ENCODE measurements around the gene HDLBP.

HDLBP gene

GRCh38 chr2:241315879-241316631 is 583 bp upstream of the HDLBP start, which contains the start of gene SEPTIN2:
Gene SEPTIN2 (plus strand): TSS chr2:241315925. CDS start chr2:241324233, 8,308 bp downstream.
- no peak for TF ChIP-seq CTCF (IDR thresholded peaks at IDR 0.05; ENCODE audit: control extremely low read depth, extremely low read depth, low read depth, missing control alignments)
- DNase-seq (ENCODE audit: extremely low spot score), result no peak
- POLR2A ChIA-PET, result interaction anchor here (1.7 to 2.3 kb wide), 2 partner anchors 13 to 22 kb away, joined by 10 read pairs; no protein-coding TSS in a partner anchor
- CTCF ChIA-PET, result interaction anchor here (0.6 to 1.5 kb wide), 4 partner anchors 8 to 35 kb away, joined by 3 to 4 read pairs (median 3); no protein-coding TSS in a partner anchor

DNA sequence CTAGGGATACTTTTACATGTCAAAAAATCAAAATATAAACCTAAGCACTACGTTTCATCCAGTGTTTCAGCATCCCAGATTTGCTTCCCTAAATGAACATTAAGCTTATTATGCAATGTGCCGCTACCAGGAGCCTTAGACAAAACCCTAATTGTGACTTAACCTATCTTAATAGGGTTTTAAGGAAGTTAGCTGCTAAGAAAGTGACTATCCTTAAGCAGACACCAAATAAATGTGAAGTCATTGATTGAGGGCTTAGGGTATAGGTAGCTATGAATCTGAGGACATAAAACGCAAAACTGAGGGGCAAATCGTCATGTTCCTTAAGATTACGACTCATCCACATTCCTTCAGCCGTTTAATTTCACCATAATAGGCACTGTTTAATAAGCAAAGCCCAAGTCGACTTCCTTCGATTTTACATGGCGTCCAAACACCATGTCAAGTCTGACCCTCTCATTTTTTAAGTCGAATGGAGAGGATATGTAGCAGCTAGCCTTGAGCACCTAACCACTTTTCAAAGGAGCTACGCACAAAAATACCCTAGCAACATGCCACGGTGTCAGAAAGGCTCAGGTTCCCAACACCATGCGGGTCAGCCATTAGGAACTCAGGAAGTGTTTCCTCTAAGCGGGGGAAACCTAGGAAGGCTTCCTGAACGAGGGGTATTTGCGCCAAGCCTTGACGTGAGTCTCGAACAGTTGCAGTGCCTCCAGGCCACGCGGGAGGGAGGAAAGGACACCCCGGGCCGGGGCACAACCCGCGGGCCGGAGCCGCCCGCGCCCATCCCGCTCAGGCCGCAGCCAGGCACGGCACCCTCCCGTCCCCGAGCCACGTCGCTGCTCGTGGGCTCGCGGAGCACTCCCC is 1.0 kb downstream of the HDLBP start:
- CTCF ChIA-PET, result interaction anchor here (1.3 to 2.2 kb wide), 9 partner anchors 8 to 36 kb away, joined by 3 to 13 read pairs (median 6); no protein-coding TSS in a partner anchor
- TF ChIP-seq CTCF (IDR thresholded peaks at IDR 0.05; ENCODE audit: control extremely low read depth, extremely low read depth, low read depth, missing control alignments), result no peak
- no peak for DNase-seq (ENCODE audit: extremely low spot score)
- POLR2A ChIA-PET, result interaction anchor here (0.7 to 2.5 kb wide), 9 partner anchors 9 to 46 kb away, joined by 3 to 19 read pairs (median 4); no protein-coding TSS in a partner anchor

- ChIA-PET CTCF (interaction anchor here (1.3 to 2.2 kb wide), 7 partner anchors 9 to 39 kb away, joined by 3 to 13 read pairs (median 6); no protein-coding TSS in a partner anchor), POLR2A (interaction anchor here (2.3 to 2.5 kb wide), 2 partner anchors 8 to 20 kb away, joined by 10 to 19 read pairs; no protein-coding TSS in a partner anchor)
- TF ChIP-seq CTCF (IDR thresholded peaks at IDR 0.05; ENCODE audit: control extremely low read depth, extremely low read depth, low read depth, missing control alignments), result no peak
Observed at GRCh38 chr2:241313543-241314095, 1.9 kb downstream of the HDLBP start.

DNA sequence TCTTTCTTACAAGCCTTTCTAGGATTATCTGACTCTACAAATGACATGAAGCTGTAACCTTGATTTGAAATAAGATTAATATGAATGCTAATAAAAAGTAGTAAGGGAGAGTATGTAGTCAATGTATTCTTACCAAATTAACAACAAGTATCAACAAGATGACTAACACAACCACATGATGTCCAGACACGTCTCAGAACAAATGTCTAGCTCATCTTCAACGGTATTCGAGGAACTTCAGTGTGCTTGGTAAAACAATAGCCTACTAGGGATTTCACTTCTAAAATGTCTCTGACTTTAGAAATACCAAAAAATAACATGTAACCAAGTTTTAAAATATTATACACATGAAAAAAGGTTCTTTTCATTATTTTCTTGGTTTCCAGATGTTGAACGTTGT is 3.4 kb downstream of the HDLBP start:
- TF ChIP-seq CTCF (IDR thresholded peaks at IDR 0.05; ENCODE audit: control extremely low read depth, extremely low read depth, low read depth, missing control alignments), result no peak
- CTCF ChIA-PET, result interaction anchor here (0.8 to 1.7 kb wide), 2 partner anchors 24 to 37 kb away, joined by 3 read pairs; no protein-coding TSS in a partner anchor
- POLR2A ChIA-PET, result no interaction called here
- DNase-seq (ENCODE audit: extremely low spot score), result no peak

More at GRCh38 chr2:241313543-241314095, 1.9 kb downstream of the HDLBP start:
- DNase-seq (ENCODE audit: extremely low spot score), result no peak

DNA sequence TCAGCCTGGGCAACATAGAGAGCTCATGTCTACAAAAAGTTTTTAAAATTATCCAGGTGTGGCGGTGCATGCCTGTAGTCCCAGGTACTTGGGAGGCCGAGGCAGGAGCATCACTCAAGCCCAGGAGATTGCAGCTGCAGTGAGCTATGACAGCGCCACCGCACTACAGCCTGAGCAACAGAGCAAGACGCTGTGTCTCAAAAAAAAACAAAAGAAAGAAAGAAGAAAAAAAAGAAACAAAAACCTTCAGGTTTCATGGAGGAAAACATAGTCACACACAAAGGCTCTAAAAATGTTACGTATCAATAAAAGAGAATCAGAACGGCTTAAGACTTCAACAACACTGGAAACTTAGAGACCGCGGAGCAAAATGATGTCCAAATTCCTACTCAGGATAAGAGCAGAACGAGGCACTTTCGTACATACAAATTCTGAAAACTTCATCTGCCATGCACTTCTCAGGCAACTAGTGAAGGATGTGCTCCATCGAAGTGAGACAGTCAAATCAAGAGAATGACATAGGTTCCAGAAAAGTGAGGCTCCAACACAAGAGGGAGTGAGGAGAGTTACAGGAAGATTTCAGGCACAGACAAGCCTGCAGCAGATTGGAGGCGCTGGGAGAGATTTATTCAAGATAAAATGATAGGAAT is 4.4 kb downstream of the HDLBP start:
- TF ChIP-seq CTCF (IDR thresholded peaks at IDR 0.05; ENCODE audit: control extremely low read depth, extremely low read depth, low read depth, missing control alignments), result no peak
- ChIA-PET POLR2A (interaction anchor here (0.6 kb wide), 1 partner anchor 16 kb away, joined by 3 read pairs; no protein-coding TSS in a partner anchor), CTCF (interaction anchor here (1.6 kb wide), 1 partner anchor 47 kb away, joined by 3 read pairs; no protein-coding TSS in a partner anchor)
- no peak for DNase-seq (ENCODE audit: extremely low spot score)
